ENCODE results near the gene OR8A1.

GRCh38 chr11:124582565-124582964 is 12.8 kb downstream of the OR8A1 start:
- TF ChIP-seq CTCF (IDR thresholded peaks at IDR 0.05; ENCODE audit: insufficient read depth, low read depth, low read length), result no peak
- no peak for TF ChIP-seq EZH2 (IDR thresholded peaks at IDR 0.05; ENCODE audit: insufficient read depth, low read length)

All from astrocyte (in vitro differentiated cells and primary cell).